HepG2 (cell line): ENCODE data around the gene ARPP19. TPM values are rescaled to one million over a fixed set of nuclear protein-coding genes. Genes with fewer than 3 reads are reported as not detected.
"Not testable (repeated sequence)": the region's sequence is repeated elsewhere in the genome, so short reads cannot be mapped to it uniquely, and the experiment has no call there.

Experiments
- ATAC-seq: fragments of 200-7000 bp; cut with Tn5 transposase; 3 replicates; pipeline ENCODE4 v1.9.1; 2020; ENCODE audit warnings: mild to moderate bottlenecking, moderate library complexity
- BruUV-seq: library from RNA; stranded (reverse); fragments of 400-500 nt; replicated peaks from 2 replicates; lab custom pipeline; 2021; lab: Mats Ljungman, UMichigan
- CTCF ChIA-PET: fragments of 300-600 bp; formaldehyde crosslinking; extraction: SDS; loops from one replicate; lab custom pipeline; 2021; ENCODE audit warnings: low total read pairs, inconsistent platforms, low intra/inter-chr PET ratio; lab: Yijun Ruan, JAX
- POLR2A ChIA-PET: fragments of 350-600 bp; sonication (Branson Sonifier 250); formaldehyde crosslinking; loops from one replicate; lab custom pipeline; 2020; ENCODE audit warnings: antibody characterized with exemption, inconsistent platforms; lab: Yijun Ruan, JAX
- DNase-seq: peaks from one replicate; pipeline ENCODE4 v3.0.0-alpha.2; 2015; ENCODE audit warnings: low spot score
- FAIRE-seq: peaks from 3 replicates; lab custom pipeline; 2011; peaks lifted over from hg19 to GRCh38; lab: Jason Lieb, UNC
- H2AFZ ChIP-seq: one replicate; pipeline ENCODE4 v1.6.1; 2011; ENCODE audit warnings: low read length, inconsistent platforms
- H3K27ac ChIP-seq: fragments of 300-600 bp; 3 replicates; pipeline ENCODE4 v1.8.0; 2011; ENCODE audit warnings: mixed run types, mild to moderate bottlenecking, mixed read lengths, low read length, inconsistent platforms; ENCODE audit not compliant: insufficient read depth; ENCODE audit errors: extremely low read length
- H3K27me3 ChIP-seq, 2 experiments: fragments of 200-600 bp in 1 of 2; 2 replicates in 1 of 2; 3 replicates in 1 of 2; pipeline versions ENCODE4 v1.6.0 to v1.8.0; 2011; ENCODE audit warnings: low read length in 2 of 2, mild to moderate bottlenecking in 2 of 2, moderate library complexity in 2 of 2, inconsistent platforms in 1 of 2; ENCODE audit not compliant: insufficient read depth in 2 of 2, control insufficient read depth in 1 of 2
- H3K36me3 ChIP-seq, 2 experiments: fragments of 200-600 bp in 1 of 2; replicated peaks in 1 of 2; 2 replicates in 1 of 2; 3 replicates in 1 of 2; pipeline versions ENCODE4 v1.5.1 to v1.8.0; 2011; ENCODE audit warnings: low read length in 2 of 2, inconsistent platforms in 1 of 2; ENCODE audit not compliant: insufficient read depth in 2 of 2, control insufficient read depth in 1 of 2
- H3K4me1 ChIP-seq: 2 replicates; pipeline ENCODE4 v1.5.1; 2012; ENCODE audit warnings: low read length, inconsistent platforms; ENCODE audit not compliant: insufficient read depth
- H3K4me2 ChIP-seq: 2 replicates; pipeline ENCODE4 v1.6.0; 2011; ENCODE audit warnings: low read depth, low read length, inconsistent platforms
- H3K4me3 ChIP-seq, 3 experiments: fragments of 200-600 bp in 1 of 3; sonication (generic), shearing (Covaris generic) in 1 of 3; replicated peaks in 1 of 3; 2 replicates each; pipeline ENCODE4 v1.5.1; 2011 to 2016; ENCODE audit warnings: low read length in 3 of 3, inconsistent platforms in 2 of 3, low read depth in 2 of 3, mild to moderate bottlenecking in 2 of 3, control low read depth in 1 of 3, mixed read lengths in 1 of 3; ENCODE audit not compliant: insufficient read depth in 1 of 3
- H3K79me2 ChIP-seq: one replicate; pipeline ENCODE4 v1.6.1; 2011; ENCODE audit warnings: low read length, inconsistent platforms; ENCODE audit not compliant: insufficient read depth
- H3K9ac ChIP-seq: 2 replicates; pipeline ENCODE4 v1.6.0; 2011; ENCODE audit warnings: mild to moderate bottlenecking, low read depth, low read length, inconsistent platforms; ENCODE audit not compliant: insufficient read depth
- H3K9me3 ChIP-seq: 2 replicates; pipeline ENCODE4 v1.5.1; 2012; ENCODE audit warnings: mild to moderate bottlenecking, low read length
- H4K20me1 ChIP-seq: 2 replicates; pipeline ENCODE4 v1.6.0; 2011; ENCODE audit warnings: inconsistent platforms, mild to moderate bottlenecking, low read length, moderate library complexity; ENCODE audit not compliant: insufficient read depth
- MAFF ChIP-seq: IDR thresholded peaks from 2 replicates; pipeline ENCODE4 v1.6.1; 2011; ENCODE audit warnings: low read depth, low read length, improper control_type of control experiment
- MAFK ChIP-seq, 2 experiments: IDR thresholded peaks in 1 of 2; conservative IDR thresholded peaks in 1 of 2; 2 replicates each; pipeline ENCODE4 v1.6.1; 2011; ENCODE audit warnings: improper control_type of control experiment in 2 of 2, low read length in 2 of 2
- SMC3 ChIP-seq: IDR thresholded peaks from 2 replicates; pipeline ENCODE4 v1.6.1; 2011; ENCODE audit warnings: low read length, improper control_type of control experiment
- ZNF460 ChIP-seq: sonication (generic); formaldehyde crosslinking; IDR thresholded peaks from 2 replicates; pipeline ENCODE4 v1.5.1; 2020; ENCODE audit warnings: missing genetic modification reagents, mild to moderate bottlenecking, borderline replicate concordance
- WGBS: methylation state at CpG from one replicate; pipeline ENCODE4 v1.1.6; 2017; ENCODE audit warnings: low lambda C conversion rate; 5-methylcytosine and 5-hydroxymethylcytosine counted together
- in situ Hi-C: cut with HindIII; loops from 2 replicates; pipeline ENCODE4 v1.10.0; 2017; ENCODE audit warnings: low pct_unique_long_range_greater_than_20kb; ENCODE audit not compliant: extremely low pct_ligation_motif_present
- intact Hi-C: fragments of 100-400 bp; cut with micrococcal nuclease; formaldehyde crosslinking; loops from one replicate; pipeline ENCODE4 v1.10.0; 2022; ENCODE audit not compliant: unreplicated experiment
- polyA plus RNA-seq, 8 experiments: library from polyadenylated mRNA; depleted of rRNA in 3 of 8; stranded (reverse) in 7 of 8; unstranded in 1 of 8; fragments of >200 nt; fragmentation: Illumina TruSeq in 4 of 8; extraction: Trizol in 4 of 8; gene quantifications; 2 replicates each; pipeline versions ENCODE4 v1.2.1 to v1.2.3, GENCODE V29; 2011 to 2016; ENCODE audit warnings: low read depth in 4 of 8, missing spikeins in 1 of 8, mixed read lengths in 1 of 8; ENCODE audit not compliant: insufficient read depth in 1 of 8
- total RNA-seq, 5 experiments: library from RNA; depleted of rRNA; stranded (reverse); fragments of >200 nt; fragmentation: Illumina TruSeq; extraction: Trizol; gene quantifications; 2 replicates each; pipeline ENCODE4 v1.2.3, GENCODE V29; 2016; ENCODE audit warnings: low read depth in 1 of 5

ARPP19 gene
- total and polyA plus RNA-seq, 2 of the 13 experiments (the other 11 are each of a cell fraction or from before 2014, with no cell fraction given) = 70.8 to 123 TPM

- H3K9me3 ChIP-seq, H2AFZ ChIP-seq, H3K4me3 ChIP-seq, FAIRE-seq, CTCF ChIA-PET, BruUV-seq, ATAC-seq, H3K27me3 ChIP-seq, in situ Hi-C loops, DNase-seq, H3K27ac ChIP-seq: not testable (repeated sequence)
- TF ChIP-seq ZNF460 (CRISPR knock-in tag) = peak; percentile 15; the same call in 1 of the 2 replicates
- peaks cover 65% of the 10 kb centered on the region for H4K20me1 ChIP-seq
- peaks cover 0 to 12% of the 10 kb centered on the region in 2 experiments; a peak in 2 of 5 replicates for H3K36me3 ChIP-seq
- intact Hi-C loops = loop anchor here (5.0 kb wide), 2 partner anchors 172 to 308 kb away; no protein-coding TSS in a partner anchor
- peak overlapping the region; percentile 88 for H3K4me2 ChIP-seq
- WGBS = 94% methylated on average over 13 of the region's 13 CpGs
- POLR2A ChIA-PET = interaction anchor here (1.1 to 1.6 kb wide), 2 partner anchors 10 to 11 kb away, joined by 3 read pairs; no protein-coding TSS in a partner anchor
- H3K4me1 ChIP-seq = peaks cover 67% of the 10 kb centered on the region
- peaks cover 79% of the 10 kb centered on the region for H3K79me2 ChIP-seq
- peak overlapping the region; percentile 4; the same call in 1 of the 2 replicates for H3K9ac ChIP-seq
Observed at GRCh38 chr15:52565417-52566358, 3.1 kb downstream of the ARPP19 start.

- CTCF ChIA-PET = no interaction called here
- no peak overlapping the region for H3K4me3 ChIP-seq
- DNase-seq = no peak
- peaks cover 1 to 21% of the 10 kb centered on the region in 2 experiments; a peak in 4 of 5 replicates for H3K36me3 ChIP-seq
- WGBS = 95% methylated on average over 4 of the region's 4 CpGs
- no peaks in the 10 kb centered on the region; a peak in 1 of 5 replicates for H3K27me3 ChIP-seq
- no peak for FAIRE-seq
- BruUV-seq = no TSS peak
- H3K27ac ChIP-seq = no peak overlapping the region
- peaks cover 100% of the 10 kb centered on the region for H3K79me2 ChIP-seq
- no peak for ATAC-seq
- intact Hi-C loops = no loop called here
- H3K9me3 ChIP-seq = no peaks in the 10 kb centered on the region
- no peak overlapping the region for H3K9ac ChIP-seq
- TF ChIP-seq MAFF = peak; percentile 93
- TF ChIP-seq SMC3 = no peak
- peak; percentile 84 to 89 for TF ChIP-seq MAFK (conservative IDR thresholded peaks at IDR 0.05 in 1 of 2, IDR thresholded peaks at IDR 0.05 in 1 of 2; ENCODE audit: low read length in 2 of 2)
- TF ChIP-seq, all 625 proteins: peak for 2
- Histone ChIP-seq H3K4me1 (peaks cover 74% of the 10 kb centered on the region), H4K20me1 (peaks cover 85% of the 10 kb centered on the region), H2AFZ (no peak overlapping the region), H3K4me2 (no peak overlapping the region)
- in situ Hi-C loops = no loop called here
- POLR2A ChIA-PET = no interaction called here
Observed at GRCh38 chr15:52563501-52564060, 5.2 kb downstream of the ARPP19 start.
